HCT116 (cell line): ENCODE data around the gene CLIP4. TPM values are rescaled to one million over a fixed set of nuclear protein-coding genes. Genes with fewer than 3 reads are reported as not detected.

ENCODE experiments used
- ATAC-seq: fragments of 200-7000 bp; cut with Tn5 transposase; 2 replicates; pipeline ENCODE4 v1.9.1; 2020; ENCODE audit warnings: mild to moderate bottlenecking, moderate library complexity
- BruUV-seq: library from RNA; stranded (reverse); fragments of 400-500 nt; replicated peaks from 2 replicates; lab custom pipeline; 2021; lab: Mats Ljungman, UMichigan
- CTCF ChIA-PET: fragments of 300-600 bp; sonication (Branson Sonifier 250); formaldehyde crosslinking; loops from one replicate; lab custom pipeline; 2021; ENCODE audit warnings: antibody characterized with exemption; lab: Charles Lee
- POLR2A ChIA-PET: fragments of 300-600, 350-600 bp; sonication (Branson Sonifier 250); formaldehyde crosslinking; loops from one replicate; lab custom pipeline; 2021; ENCODE audit warnings: antibody characterized with exemption; lab: Charles Lee
- RAD21 ChIA-PET, 2 experiments: fragments of 300-600 bp; sonication (Branson Sonifier 250); formaldehyde crosslinking; loops; one replicate each; lab custom pipeline; 2023; ENCODE audit warnings: low total read pairs in 2 of 2; ENCODE audit not compliant: uncharacterized antibody in 2 of 2, unreplicated experiment in 2 of 2, low non-redundant PET in 1 of 2; lab: Charles Lee
- DNase-seq: peaks from one replicate; pipeline ENCODE4 v3.0.0-alpha.2; 2010; ENCODE audit warnings: low read depth, low spot score
- H2AFZ ChIP-seq: fragments of 200-600 bp; shearing (Covaris generic), sonication (generic); 2 replicates; pipeline ENCODE4 v1.6.1; 2017; ENCODE audit warnings: low read depth, mixed run types, mixed read lengths, antibody characterized with exemption, low read length; ENCODE audit not compliant: poor library complexity, severe bottlenecking
- H3K27ac ChIP-seq: 2 replicates; pipeline ENCODE4 v1.5.1; 2012; ENCODE audit warnings: low read depth, low read length
- H3K27me3 ChIP-seq: fragments of 200-600 bp; sonication (generic); 2 replicates; pipeline ENCODE4 v1.6.1; 2016; ENCODE audit warnings: mixed run types, low read length, mixed read lengths; ENCODE audit not compliant: insufficient read depth
- H3K36me3 ChIP-seq, 2 experiments: fragments of 200-500 bp in 1 of 2; fragments of 200-600 bp in 1 of 2; sonication (Bioruptor generic) in 1 of 2; sonication (generic) in 1 of 2; 2 replicates each; pipeline versions ENCODE4 v1.5.1 to v1.6.1; 2014 to 2016; ENCODE audit warnings: low read length in 2 of 2, inconsistent platforms in 1 of 2, mixed read lengths in 1 of 2, mixed run types in 1 of 2; ENCODE audit not compliant: insufficient read depth in 2 of 2, control insufficient read depth in 1 of 2
- H3K4me1 ChIP-seq, 2 experiments: fragments of 200-600 bp in 1 of 2; sonication (generic) in 1 of 2; 2 replicates each; pipeline versions ENCODE4 v1.5.1 to v1.6.1; 2012 to 2017; ENCODE audit warnings: low read length in 2 of 2, inconsistent platforms in 1 of 2, mild to moderate bottlenecking in 1 of 2, mixed read lengths in 1 of 2, mixed run types in 1 of 2, moderate library complexity in 1 of 2; ENCODE audit not compliant: insufficient read depth in 2 of 2, control insufficient read depth in 1 of 2
- H3K4me2 ChIP-seq: fragments of 200-600 bp; sonication (generic); 2 replicates; pipeline ENCODE4 v1.6.1; 2017; ENCODE audit warnings: mixed run types, low read length, mixed read lengths
- H3K4me3 ChIP-seq, 2 experiments: fragments of 200-600 bp in 1 of 2; sonication (generic) in 1 of 2; replicated peaks in 1 of 2; 2 replicates each; pipeline ENCODE4 v1.5.1; 2011 to 2016; ENCODE audit warnings: low read length in 2 of 2, control low read depth in 1 of 2, low read depth in 1 of 2, mild to moderate bottlenecking in 1 of 2, mixed read lengths in 1 of 2, mixed run types in 1 of 2
- H3K79me2 ChIP-seq: fragments of 200-600 bp; sonication (generic); 2 replicates; pipeline ENCODE4 v1.6.1; 2017; ENCODE audit warnings: mild to moderate bottlenecking, mixed run types, low read length, moderate library complexity, mixed read lengths; ENCODE audit not compliant: insufficient read depth
- H3K9ac ChIP-seq: fragments of 200-600 bp; sonication (generic); 2 replicates; pipeline ENCODE4 v1.6.1; 2016; ENCODE audit warnings: low read length, mixed read lengths
- H3K9me2 ChIP-seq: fragments of 200-600 bp; sonication (generic), shearing (Covaris generic); 2 replicates; pipeline ENCODE4 v1.6.1; 2017; ENCODE audit warnings: mixed run types, mild to moderate bottlenecking, moderate library complexity; ENCODE audit not compliant: insufficient read depth
- H3K9me3 ChIP-seq, 2 experiments: fragments of 200-500 bp in 1 of 2; fragments of 200-600 bp in 1 of 2; sonication (Bioruptor generic) in 1 of 2; sonication (generic) in 1 of 2; 2 replicates each; pipeline ENCODE4 v1.6.1; 2014 to 2017; ENCODE audit warnings: low read length in 2 of 2, mixed read lengths in 2 of 2, inconsistent platforms in 1 of 2, low read depth in 1 of 2, mild to moderate bottlenecking in 1 of 2, mixed run types in 1 of 2, moderate library complexity in 1 of 2; ENCODE audit not compliant: control insufficient read depth in 1 of 2, insufficient read depth in 1 of 2
- H4K20me1 ChIP-seq: fragments of 200-600 bp; sonication (generic), shearing (Covaris generic); 2 replicates; pipeline ENCODE4 v1.6.1; 2017; ENCODE audit warnings: mixed run types, mild to moderate bottlenecking, moderate library complexity; ENCODE audit not compliant: insufficient read depth
- CBX3 ChIP-seq: IDR thresholded peaks from 2 replicates; pipeline ENCODE4 v1.6.1; 2012; ENCODE audit warnings: low read depth
- CEBPB ChIP-seq: IDR thresholded peaks from 2 replicates; pipeline ENCODE4 v1.6.1; 2012; ENCODE audit warnings: low read depth
- CTCF ChIP-seq, 3 experiments: fragments of 200-600 bp in 1 of 3; sonication (generic) in 1 of 3; IDR thresholded peaks in 2 of 3; conservative IDR thresholded peaks in 1 of 3; 2 replicates each; pipeline ENCODE4 v1.5.1; 2012 to 2017; ENCODE audit warnings: low read depth in 2 of 3, low read length in 2 of 3, antibody characterized with exemption in 1 of 3, borderline replicate concordance in 1 of 3, control low read depth in 1 of 3, mild to moderate bottlenecking in 1 of 3, mixed read lengths in 1 of 3, mixed run types in 1 of 3, moderate library complexity in 1 of 3; ENCODE audit not compliant: insufficient read depth in 1 of 3
- EGR1 ChIP-seq: IDR thresholded peaks from 2 replicates; pipeline ENCODE4 v1.6.1; 2012; ENCODE audit warnings: low read depth
- ELF1 ChIP-seq: IDR thresholded peaks from 2 replicates; pipeline ENCODE4 v1.6.1; 2012; ENCODE audit warnings: low read depth, borderline replicate concordance
- EZH2 ChIP-seq: fragments of 200-600 bp; sonication (generic); IDR thresholded peaks from 2 replicates; pipeline ENCODE4 v1.6.1; 2017; ENCODE audit warnings: antibody characterized with exemption, mixed run types
- EZH2phosphoT487 ChIP-seq: fragments of 200-600 bp; IDR thresholded peaks from 2 replicates; pipeline ENCODE4 v1.6.1; 2018; ENCODE audit warnings: antibody characterized with exemption, borderline replicate concordance
- FOSL1 ChIP-seq: IDR thresholded peaks from 2 replicates; pipeline ENCODE4 v1.6.1; 2012; ENCODE audit warnings: low read depth
- POLR2A ChIP-seq: IDR thresholded peaks from 2 replicates; pipeline ENCODE4 v1.7.0; 2011; ENCODE audit warnings: borderline replicate concordance; ENCODE audit not compliant: insufficient read depth, insufficient read length; ENCODE audit errors: extremely low read depth
- POLR2AphosphoS5 ChIP-seq: IDR thresholded peaks from 2 replicates; pipeline ENCODE4 v1.6.1; 2011; ENCODE audit warnings: mild to moderate bottlenecking, low read depth, low read length, moderate library complexity
- RAD21 ChIP-seq: IDR thresholded peaks from 2 replicates; pipeline ENCODE4 v1.6.1; 2012; ENCODE audit warnings: low read depth, mild to moderate bottlenecking
- REST ChIP-seq: IDR thresholded peaks from 2 replicates; pipeline ENCODE4 v1.6.1; 2012; ENCODE audit warnings: low read depth
- SIN3A ChIP-seq: IDR thresholded peaks from 2 replicates; pipeline ENCODE4 v1.6.1; 2012; ENCODE audit warnings: low read depth
- SP1 ChIP-seq: IDR thresholded peaks from 2 replicates; pipeline ENCODE4 v1.6.1; 2012; ENCODE audit warnings: low read depth
- SRF ChIP-seq: IDR thresholded peaks from 2 replicates; pipeline ENCODE4 v1.6.1; 2012; ENCODE audit warnings: low read depth
- TCF7L2 ChIP-seq: IDR thresholded peaks from 2 replicates; pipeline ENCODE4 v1.7.0; 2011; ENCODE audit warnings: borderline replicate concordance, inconsistent platforms; ENCODE audit not compliant: insufficient read depth, insufficient read length; ENCODE audit errors: extremely low read depth
- YY1 ChIP-seq: IDR thresholded peaks from 2 replicates; pipeline ENCODE4 v1.6.1; 2011; ENCODE audit warnings: low read length, low read depth, moderate library complexity, mild to moderate bottlenecking; ENCODE audit not compliant: insufficient replicate concordance; ENCODE audit errors: extremely low read depth
- ZBTB33 ChIP-seq: IDR thresholded peaks from 2 replicates; pipeline ENCODE4 v1.6.1; 2011; ENCODE audit warnings: mild to moderate bottlenecking, low read length, moderate library complexity; ENCODE audit not compliant: insufficient replicate concordance; ENCODE audit errors: extremely low read depth
- ZFX ChIP-seq: fragments of 450-650 bp; IDR thresholded peaks from 2 replicates; pipeline ENCODE4 v1.6.1; 2017
- ZNF274 ChIP-seq: fragments of 200-500 bp; sonication (Bioruptor generic); IDR thresholded peaks from 2 replicates; pipeline ENCODE4 v1.6.1; 2014; ENCODE audit warnings: mild to moderate bottlenecking, low read depth, low read length, inconsistent platforms
- intact Hi-C: fragments of 100-400 bp; cut with micrococcal nuclease; formaldehyde crosslinking; loops from 2 replicates; pipeline ENCODE4 v1.10.0; 2022
- total RNA-seq: library from RNA; stranded (reverse); gene quantifications from one replicate; pipeline ENCODE4 v1.2.1, GENCODE V29; 2021; ENCODE audit not compliant: unreplicated experiment

CLIP4 gene
- total RNA-seq, 1 experiment from 2014 or later: 27.8 TPM

GRCh38 chr2:29224693-29225551 is 109.7 kb downstream of the CLIP4 start:
- Histone ChIP-seq H3K4me3 (no peak overlapping the region), H3K4me1 (no peaks in the 10 kb centered on the region), H3K27ac (no peak overlapping the region), H3K27me3 (peaks cover 22% of the 10 kb centered on the region; the same call in 1 of the 2 replicates), H3K9ac (no peak overlapping the region), H3K4me2 (no peak overlapping the region), H2AFZ (no peak overlapping the region), H3K36me3 (no peaks in the 10 kb centered on the region), H3K9me2 (no peaks in the 10 kb centered on the region), H4K20me1 (no peaks in the 10 kb centered on the region), H3K79me2 (no peaks in the 10 kb centered on the region), H3K9me3 (no peaks in the 10 kb centered on the region)
- ChIA-PET RAD21 (no interaction called here), POLR2A (no interaction called here), CTCF (no interaction called here)
- intact Hi-C loops: no loop called here
- no peak for ATAC-seq
- TF ChIP-seq CEBPB (no peak), SIN3A (no peak), ZFX (no peak), FOSL1 (no peak), CTCF (IDR thresholded peaks at IDR 0.05 in 2 of 3, conservative IDR thresholded peaks at IDR 0.05 in 1 of 3; ENCODE audit: borderline replicate concordance in 1 of 3, insufficient read depth in 1 of 3, low read depth in 2 of 3, low read length in 2 of 3) (no peak), SP1 (no peak), POLR2A (no peak), ZNF274 (no peak), EZH2 (no peak), CBX3 (no peak), POLR2AphosphoS5 (no peak), ZBTB33 (no peak), RAD21 (no peak), SRF (no peak), ELF1 (no peak), TCF7L2 (no peak), EZH2phosphoT487 (no peak), EGR1 (no peak), REST (no peak), YY1 (no peak)
- no peak for DNase-seq
- BruUV-seq: no TSS peak
